Gastroesophageal sphincter (tissue), 3 donors: Measurements from ENCODE around the gene AVPR1A.

Source experiments
- EP300 ChIP-seq: sonication (generic); formaldehyde crosslinking; IDR thresholded peaks from one replicate; pipeline ENCODE4 v1.6.1; 2017; ENCODE audit warnings: antibody characterized with exemption, mild to moderate bottlenecking
- POLR2A ChIP-seq, 2 donors: fragments of 450-650 bp; IDR thresholded peaks; one replicate each; pipeline ENCODE4 v1.6.1; 2017; ENCODE audit warnings: antibody characterized with exemption in 2 of 2, mild to moderate bottlenecking in 2 of 2, moderate library complexity in 1 of 2
- POLR2AphosphoS5 ChIP-seq: sonication (generic); formaldehyde crosslinking; IDR thresholded peaks from one replicate; pipeline ENCODE4 v1.6.1; 2017; ENCODE audit warnings: antibody characterized with exemption
- TF ChIP-seq, protein P1 (sequence below), 4 experiments: fragments of 200-600 bp in 2 of 4; fragments of 450-650 bp in 2 of 4; sonication (generic) in 1 of 4; IDR thresholded peaks; one replicate each; pipeline ENCODE4 v1.5.1; 2017 to 2019; ENCODE audit warnings: antibody characterized with exemption in 4 of 4, mild to moderate bottlenecking in 2 of 4, moderate library complexity in 2 of 4

- TF ChIP-seq POLR2A (IDR thresholded peaks at IDR 0.05) (no peak), POLR2AphosphoS5 (no peak), EP300 (no peak)
- TF ChIP-seq, protein P1, sequence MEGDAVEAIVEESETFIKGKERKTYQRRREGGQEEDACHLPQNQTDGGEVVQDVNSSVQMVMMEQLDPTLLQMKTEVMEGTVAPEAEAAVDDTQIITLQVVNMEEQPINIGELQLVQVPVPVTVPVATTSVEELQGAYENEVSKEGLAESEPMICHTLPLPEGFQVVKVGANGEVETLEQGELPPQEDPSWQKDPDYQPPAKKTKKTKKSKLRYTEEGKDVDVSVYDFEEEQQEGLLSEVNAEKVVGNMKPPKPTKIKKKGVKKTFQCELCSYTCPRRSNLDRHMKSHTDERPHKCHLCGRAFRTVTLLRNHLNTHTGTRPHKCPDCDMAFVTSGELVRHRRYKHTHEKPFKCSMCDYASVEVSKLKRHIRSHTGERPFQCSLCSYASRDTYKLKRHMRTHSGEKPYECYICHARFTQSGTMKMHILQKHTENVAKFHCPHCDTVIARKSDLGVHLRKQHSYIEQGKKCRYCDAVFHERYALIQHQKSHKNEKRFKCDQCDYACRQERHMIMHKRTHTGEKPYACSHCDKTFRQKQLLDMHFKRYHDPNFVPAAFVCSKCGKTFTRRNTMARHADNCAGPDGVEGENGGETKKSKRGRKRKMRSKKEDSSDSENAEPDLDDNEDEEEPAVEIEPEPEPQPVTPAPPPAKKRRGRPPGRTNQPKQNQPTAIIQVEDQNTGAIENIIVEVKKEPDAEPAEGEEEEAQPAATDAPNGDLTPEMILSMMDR (IDR thresholded peaks at IDR 0.05), result no peak
Measured at GRCh38 chr12:63179224-63179623, 28.2 kb upstream of the AVPR1A start.
